Suppressor macrophage (primary cell): ENCODE results near the gene SUV39H1.
"Not testable (repeated sequence)": the region's sequence is repeated elsewhere in the genome, so short reads cannot be mapped to it uniquely, and the experiment has no call there.

Experiments
- DNase-seq, 4 experiments: peaks; one replicate each; pipeline ENCODE4 v3.0.0-alpha.2; 2020 to 2022
- total RNA-seq, 17 experiments: gene quantifications; one replicate each; lab custom pipeline; 2026; ENCODE audit warnings: mixed read lengths in 6 of 17, inconsistent platforms in 3 of 17; lab: John Stamatoyannopoulos, UW

SUV39H1 gene, protein sequence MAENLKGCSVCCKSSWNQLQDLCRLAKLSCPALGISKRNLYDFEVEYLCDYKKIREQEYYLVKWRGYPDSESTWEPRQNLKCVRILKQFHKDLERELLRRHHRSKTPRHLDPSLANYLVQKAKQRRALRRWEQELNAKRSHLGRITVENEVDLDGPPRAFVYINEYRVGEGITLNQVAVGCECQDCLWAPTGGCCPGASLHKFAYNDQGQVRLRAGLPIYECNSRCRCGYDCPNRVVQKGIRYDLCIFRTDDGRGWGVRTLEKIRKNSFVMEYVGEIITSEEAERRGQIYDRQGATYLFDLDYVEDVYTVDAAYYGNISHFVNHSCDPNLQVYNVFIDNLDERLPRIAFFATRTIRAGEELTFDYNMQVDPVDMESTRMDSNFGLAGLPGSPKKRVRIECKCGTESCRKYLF
- total RNA-seq: 3.3 to 21.2 (median 7.1) reads per million in 17 experiments

DNA sequence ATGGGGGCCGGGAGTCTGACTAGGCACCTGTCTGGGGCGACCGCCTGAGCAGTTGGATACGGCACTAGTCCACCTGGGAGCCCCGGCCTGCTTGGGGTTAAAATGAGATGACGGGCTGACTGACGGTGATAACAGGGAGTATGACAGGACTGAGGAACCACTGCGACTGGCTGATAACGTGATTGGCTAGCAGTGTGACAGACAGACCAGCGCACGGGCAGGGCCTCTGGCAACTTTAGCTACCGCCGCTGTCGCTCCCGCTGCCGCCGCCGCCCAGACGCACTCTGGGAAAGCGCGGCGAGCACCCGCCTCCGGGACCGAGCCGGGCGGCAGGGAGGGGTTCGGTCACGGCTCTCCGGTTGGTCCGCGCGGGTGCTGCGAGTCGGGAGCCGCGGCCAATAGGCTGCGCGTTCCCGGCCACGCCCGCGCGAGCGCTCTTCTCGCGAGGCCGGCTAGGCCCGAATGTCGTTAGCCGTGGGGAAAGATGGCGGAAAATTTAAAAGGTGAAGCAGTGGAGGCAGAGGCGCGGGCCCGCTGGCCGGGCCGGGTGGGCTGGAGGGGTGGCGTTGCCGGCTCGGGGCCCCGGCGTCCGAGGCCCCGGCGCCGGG, at the start of gene SUV39H1:
SUV39H1 (plus strand) TSS at position 434 of the 608 bp plus-strand sequence; CDS start at position 485, 51 bp downstream.
- DNase-seq: peak; percentile 92 to 96 (median 94)

DNA sequence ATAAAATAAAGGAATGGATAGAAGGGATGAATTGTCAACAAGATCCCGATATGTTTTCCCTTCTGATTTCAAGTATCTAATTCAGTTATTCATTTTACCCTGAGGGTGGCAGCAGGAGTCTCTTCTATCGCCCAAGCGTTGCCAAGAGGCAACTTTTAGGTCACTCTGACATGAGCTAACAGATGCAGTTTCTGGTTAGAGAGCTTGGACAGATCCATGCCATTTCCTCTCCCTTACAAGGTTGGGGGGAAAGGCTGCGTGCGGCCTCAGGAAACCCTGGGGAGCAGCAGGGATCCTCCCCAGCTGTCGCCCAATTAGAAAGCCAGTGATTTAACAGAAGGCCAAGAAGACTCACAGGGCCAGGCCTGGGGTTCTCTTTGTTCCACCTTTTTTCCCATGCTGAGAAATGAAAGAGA, 48.2 kb upstream of the SUV39H1 start:
- peak; percentile 50 to 73 (median 70) for DNase-seq

DNA sequence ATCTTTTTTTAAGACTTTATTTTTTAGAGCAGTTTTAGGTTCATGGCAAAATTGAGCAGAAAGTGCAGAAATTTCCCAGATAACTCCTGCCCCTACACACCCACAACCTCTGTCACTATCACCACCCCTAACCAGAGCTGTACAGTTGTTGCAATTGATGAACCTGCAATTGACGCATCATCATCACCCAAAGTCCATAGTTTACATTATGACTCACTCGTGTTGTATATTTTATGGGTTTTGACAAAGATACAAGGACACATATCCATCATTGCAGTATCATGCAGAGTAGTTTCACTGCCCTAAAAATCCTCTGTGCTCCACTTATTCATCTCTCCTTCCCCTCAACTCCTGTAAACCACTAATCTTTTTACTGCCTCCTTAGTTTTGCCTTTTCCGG, 47.4 kb upstream of the SUV39H1 start:
- DNase-seq: no peak

DNA sequence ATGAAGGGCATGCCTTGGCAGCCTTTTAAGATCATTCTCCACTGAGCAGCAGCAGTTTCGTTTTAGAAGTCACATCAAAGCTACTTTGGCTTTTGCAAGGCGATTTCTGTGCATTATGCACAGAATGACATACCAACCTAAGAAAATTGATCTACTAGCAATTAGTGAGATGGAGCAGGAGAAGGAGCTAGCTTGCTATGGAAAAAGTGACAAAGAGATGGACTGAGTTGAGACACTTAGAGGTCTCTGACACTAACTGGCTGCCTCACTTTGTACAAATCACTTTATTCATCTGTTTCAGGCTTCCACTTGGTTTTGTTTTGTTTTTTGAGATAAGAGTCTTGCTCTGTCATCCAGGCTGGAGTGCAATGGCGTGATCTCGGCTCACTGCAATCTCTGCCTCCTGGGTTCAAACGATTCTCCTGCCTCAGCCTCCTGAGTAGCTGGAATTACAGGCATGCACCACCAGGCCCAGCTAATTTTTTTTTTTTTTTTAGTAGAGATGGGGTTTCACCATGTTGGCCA, 44.4 kb upstream of the SUV39H1 start:
- DNase-seq: not testable (repeated sequence)

DNA sequence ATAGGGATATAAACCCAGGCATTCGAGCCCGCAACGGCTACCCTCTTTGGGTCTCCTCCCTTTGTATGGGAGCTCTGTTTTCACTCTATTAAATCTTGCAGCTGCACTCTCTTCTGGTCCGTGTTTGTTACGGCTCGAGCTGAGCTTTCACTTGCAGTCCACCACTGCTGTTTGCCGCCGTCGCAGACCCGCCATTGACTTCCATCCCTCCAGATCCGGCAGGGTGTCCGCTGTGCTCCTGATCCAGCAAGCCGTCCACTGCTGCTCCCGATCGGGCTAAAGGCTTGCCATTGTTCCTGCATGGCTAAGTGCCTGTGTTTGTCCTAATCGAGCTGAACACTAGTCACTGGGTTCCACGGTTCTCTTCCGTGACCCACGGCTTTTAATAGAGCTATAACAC, 41.8 kb upstream of the SUV39H1 start:
- DNase-seq: not testable (repeated sequence)

DNA sequence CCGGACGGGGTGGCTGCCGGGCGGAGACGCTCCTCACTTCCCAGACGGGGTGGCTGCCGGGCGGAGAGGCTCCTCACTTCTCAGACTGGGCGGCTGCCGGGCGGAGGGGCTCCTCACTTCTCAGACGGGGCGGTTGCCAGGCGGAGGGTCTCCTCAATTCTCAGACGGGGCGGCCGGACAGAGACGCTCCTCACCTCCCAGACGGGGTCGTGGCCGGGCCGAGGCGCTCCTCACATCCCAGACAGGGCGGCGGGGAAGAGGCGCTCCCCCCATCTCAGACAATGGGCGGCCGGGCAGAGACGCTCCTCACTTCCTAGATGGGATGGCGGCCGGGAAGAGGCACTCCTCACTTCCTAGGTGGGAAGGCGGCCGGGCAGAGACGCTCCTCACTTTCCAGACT, 36.8 kb upstream of the SUV39H1 start:
- not testable (repeated sequence) for DNase-seq

DNA sequence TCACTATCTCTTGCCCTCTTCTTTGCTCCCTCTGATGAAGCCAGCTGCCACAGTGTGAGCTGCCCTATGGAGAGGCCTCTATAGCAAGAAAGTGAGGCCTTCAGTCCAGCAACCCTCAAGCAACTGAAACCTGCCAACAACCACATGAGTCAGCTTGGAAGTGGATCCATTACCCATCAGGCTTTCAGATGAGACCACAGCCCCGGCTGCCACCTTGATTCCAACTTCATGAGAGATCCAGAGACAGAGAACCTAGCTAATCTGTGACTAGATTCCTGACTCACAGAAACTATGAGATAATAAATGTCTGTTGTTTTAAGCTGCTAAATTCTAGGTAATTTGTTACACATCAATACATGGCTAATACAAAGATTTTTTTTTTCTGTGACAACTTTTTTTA, 33.3 kb upstream of the SUV39H1 start:
- DNase-seq: no peak

DNA sequence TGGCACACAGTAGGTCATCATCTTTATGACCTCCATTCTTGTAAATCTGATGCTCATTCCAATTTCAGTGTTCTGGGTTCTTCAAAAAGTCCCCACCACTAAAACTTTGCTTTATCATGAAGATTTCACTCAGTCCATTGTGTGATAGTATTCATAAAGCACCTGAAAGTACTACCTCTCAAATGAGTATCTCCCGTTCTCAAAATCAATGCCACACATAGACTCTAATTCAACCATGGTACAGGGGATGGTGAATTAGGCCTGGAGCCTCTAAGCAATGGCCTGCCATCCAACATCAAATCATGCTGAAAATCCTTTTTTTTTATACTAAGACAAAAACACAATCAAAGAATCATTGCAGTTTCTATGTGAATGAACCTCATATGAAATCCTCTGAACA, 32.4 kb upstream of the SUV39H1 start:
- DNase-seq: no peak

DNA sequence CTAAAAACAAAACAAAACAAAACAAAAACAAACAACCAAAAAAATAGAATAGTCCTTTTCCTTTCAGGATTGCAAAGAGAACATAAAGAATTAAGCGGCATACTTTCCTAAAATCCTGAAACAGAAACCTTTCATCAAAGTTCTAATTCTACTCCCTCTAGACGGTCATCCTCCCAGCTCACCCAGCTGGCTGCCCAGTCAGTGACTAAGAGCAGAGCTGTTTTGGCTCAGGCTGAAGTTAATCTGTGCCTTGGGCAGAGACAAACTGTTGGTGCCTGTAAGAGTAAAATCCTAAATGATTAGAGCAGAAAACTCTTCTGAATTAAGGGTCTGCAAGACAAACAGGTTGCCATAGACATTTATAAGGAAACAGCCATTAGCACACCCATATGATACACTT, 30.5 kb upstream of the SUV39H1 start:
- no peak for DNase-seq

DNA sequence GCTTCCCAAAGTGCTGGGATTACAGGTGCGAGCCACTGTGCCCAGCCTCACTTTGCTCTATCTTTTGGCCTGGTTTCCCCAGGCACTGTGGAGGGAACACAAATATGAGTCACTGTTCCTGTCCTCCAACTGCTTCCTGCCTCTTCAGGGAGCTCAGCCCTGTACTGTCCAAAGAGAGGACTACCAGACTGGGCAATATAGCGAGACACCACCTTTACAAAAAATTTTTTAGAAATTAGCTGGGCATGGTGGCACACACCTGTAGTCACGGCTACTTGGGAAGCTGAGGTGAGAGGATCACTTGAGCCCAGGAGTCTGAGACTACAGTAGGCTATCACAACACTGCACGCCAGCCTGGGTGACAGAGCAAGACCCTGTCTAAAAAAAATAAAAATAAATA, 29.9 kb upstream of the SUV39H1 start:
- no peak for DNase-seq

DNA sequence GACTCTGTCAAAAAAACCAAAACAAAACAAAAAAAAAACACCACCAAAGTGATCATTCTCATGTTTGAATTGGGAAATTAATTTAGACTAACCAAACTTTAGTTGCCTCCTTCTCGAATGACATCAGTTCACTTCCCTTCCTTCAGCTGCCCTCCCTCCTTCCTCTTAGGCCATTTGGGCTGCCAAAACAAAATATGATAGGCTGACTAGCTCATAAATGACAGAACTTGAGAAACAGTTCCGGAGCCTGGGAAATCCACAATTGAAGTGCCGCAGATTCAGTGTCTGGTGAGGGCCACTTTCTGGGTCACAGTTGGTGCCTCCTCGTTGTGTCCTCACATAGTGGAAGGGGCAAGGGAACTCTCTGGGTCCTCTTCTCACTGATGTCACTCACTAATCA, 29.0 kb upstream of the SUV39H1 start:
- DNase-seq: peak; percentile 60 to 76 (median 66)

DNA sequence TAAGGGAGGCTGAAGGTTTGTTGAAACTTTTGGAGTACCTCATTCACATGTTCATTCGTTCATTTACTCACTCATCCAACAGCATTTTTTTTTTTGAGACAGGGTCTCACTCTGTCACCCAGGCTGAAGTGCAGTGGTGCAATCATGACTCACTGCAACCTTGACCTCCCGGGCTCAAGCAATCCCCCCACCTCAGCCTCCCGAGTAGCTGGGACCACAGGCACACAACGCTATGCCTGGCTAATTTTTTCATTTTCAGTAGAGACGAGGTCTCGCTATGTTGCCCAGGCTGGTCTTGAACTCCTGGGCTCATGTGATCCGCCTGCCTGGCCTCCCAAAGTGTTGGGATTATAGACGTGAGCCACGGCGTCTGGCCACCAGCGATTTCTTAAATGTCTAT, 28.3 kb upstream of the SUV39H1 start:
- DNase-seq: not testable (repeated sequence)

DNA sequence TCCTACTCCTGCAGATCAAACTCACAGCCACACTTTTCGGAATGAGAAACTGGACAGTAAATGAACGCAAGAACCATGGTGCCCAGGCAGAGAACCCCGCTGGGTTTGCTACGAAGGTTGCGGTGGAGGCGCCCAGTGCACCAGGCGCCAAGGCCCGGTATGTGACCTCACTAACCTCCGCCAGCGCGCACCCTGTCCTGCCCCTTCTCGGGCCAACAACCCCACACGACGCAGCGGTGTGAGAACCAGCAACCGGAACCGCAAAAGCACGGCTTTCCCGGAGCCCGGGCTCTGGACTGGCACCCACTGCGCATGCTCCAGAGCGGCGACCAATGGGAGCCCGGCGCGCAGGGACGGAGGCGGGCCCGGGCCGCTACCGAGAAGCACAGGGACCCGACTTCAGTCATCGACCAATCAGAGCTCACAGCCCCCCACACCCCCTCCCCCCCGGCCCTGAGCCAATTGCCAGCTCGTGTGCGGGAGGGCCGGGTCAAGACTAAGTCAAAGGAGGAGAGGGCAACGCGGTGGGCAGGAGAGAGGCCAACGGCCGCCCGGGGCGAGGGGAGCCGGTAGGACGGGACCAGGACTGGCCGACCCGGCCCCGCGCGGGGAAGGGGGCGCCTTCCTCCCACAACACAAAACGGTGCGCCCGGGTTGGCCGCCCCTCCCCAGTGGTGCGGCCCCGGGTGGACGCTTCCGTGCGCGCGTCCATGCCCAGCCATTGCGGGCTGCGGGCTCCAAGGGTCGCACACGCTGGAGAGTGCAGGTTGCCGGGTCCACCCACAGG, 20.2 kb upstream of the SUV39H1 start:
- peak; percentile 93 to 95 (median 94) for DNase-seq

DNA sequence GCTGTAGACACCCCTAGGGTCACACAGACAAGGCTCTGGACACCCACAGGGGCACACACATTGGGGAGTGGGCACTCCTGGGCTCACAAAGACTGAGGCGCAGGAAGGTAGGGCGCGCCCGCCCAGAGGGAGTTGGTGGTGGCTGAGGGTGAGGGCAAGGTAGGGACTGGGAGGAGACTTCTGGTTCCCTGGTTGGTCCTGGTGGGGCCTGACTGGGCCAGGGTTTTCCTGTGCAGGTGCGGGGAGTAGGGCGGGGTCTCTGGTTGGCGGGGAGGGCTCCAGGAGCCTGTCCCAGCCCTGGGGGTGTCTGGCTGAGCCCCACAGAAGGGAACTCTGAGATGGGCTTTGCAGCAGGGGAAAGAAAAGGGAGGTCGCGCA, 19.7 kb upstream of the SUV39H1 start:
- no peak for DNase-seq

DNA sequence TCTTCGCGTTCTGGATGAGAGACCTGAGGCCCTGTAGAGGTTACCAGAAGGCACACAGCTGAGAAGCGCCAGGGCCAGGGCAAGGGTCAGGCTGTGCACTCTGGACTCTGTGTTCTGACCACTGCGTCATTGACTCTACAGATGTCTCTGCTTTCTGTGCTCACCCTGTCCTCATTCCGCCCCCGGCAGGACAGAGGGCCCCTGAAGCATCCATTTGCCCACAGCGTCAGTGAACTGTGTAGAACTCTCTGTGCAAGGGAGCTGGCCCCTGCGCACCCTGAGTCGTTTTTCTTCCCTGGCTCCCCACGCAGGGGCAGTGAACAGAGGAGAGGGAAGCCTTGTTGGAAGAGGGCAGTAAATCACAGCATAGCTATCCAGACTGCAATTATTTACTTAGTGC, 19.0 kb upstream of the SUV39H1 start:
- DNase-seq: no peak

DNA sequence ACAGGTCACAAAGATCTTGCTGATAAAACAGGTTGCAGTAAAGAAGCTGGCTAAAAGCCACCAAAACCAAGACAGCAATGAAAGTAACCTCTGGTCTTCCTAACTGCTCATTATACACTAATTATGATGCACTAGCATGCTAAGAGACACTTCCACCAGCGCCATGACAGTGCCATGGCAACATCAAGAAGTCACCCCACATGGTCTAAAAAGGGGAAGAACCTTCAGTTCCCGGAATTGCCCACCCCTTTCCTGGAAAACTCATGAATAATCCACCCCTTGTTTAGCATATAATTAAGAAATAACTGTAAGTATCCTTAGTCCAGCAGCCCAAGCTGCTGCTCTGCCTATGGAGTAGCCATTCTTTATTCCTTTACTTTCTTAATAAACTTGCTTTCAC, 16.1 kb upstream of the SUV39H1 start:
- peak; percentile 54 to 74 (median 68) for DNase-seq

DNA sequence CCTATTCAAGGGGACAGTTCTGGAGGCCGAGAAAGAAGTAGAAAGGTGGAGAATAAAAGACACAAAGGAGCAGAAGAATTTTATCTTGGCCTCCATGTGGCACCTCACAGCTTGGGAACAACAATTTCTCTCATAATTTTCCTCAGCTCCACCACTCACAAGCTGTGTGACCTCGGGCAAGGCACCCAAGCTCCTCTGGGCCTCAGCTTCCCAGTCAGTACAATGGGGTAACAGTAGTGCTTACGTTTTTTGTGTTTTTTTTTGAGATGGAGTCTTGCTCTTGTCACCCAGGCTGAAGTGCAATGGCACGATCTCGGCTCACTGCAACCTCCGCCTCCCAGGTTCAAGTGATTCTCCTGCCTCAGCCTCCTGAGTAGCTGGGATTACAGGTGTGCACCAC, 15.6 kb upstream of the SUV39H1 start:
- not testable (repeated sequence) for DNase-seq

DNA sequence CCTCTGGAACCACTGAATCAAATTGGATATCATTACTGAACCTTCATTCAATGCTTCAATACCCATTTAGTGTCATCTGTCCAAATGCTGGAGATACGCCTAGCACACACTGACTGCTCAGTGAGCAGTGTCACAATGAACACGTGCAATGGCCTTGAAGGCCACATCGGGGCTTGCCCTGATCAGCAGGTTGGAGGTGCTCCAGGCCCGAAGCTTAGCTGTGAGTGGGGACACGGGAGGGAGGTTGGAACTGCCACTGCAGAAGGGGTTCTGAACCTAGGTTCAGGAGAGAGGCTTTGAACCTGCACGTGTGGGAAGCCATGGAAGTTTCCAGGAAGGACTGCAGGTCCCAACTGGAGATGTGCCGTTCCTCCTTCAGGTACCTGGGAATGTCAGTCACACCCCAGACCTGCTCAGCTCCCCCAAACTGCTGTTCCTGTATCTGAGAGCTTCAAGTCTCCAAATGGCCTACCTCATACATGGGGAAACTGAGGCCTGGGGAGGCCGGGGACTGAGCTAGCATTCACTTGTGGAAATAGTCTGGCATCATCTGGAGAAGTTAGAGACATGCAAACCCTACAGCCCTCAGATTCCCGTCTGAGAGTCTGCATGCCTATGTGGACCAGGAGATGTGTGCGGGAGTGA, 14.9 kb upstream of the SUV39H1 start:
- DNase-seq: no peak

DNA sequence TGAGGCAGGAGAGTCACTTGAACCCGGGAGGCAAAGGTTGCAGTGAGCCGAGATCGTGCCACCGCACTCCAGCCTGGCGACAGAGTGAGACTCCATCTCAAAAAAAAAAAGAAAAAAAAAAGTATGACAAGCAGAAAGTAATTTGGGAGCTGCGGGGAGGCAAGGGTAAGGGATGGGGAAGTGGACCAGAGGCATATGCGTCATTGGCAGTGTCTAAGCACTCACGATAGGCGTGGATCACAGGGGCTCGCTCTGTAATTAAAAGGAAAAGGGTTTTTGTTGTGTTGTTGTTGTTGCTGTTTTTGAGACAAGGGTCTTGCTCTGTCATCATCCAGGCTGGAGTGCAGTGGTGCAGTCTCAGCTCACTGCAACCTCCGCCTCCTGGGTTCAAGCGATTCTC, 13.7 kb upstream of the SUV39H1 start:
- peak; percentile 72 to 86 (median 84) for DNase-seq

DNA sequence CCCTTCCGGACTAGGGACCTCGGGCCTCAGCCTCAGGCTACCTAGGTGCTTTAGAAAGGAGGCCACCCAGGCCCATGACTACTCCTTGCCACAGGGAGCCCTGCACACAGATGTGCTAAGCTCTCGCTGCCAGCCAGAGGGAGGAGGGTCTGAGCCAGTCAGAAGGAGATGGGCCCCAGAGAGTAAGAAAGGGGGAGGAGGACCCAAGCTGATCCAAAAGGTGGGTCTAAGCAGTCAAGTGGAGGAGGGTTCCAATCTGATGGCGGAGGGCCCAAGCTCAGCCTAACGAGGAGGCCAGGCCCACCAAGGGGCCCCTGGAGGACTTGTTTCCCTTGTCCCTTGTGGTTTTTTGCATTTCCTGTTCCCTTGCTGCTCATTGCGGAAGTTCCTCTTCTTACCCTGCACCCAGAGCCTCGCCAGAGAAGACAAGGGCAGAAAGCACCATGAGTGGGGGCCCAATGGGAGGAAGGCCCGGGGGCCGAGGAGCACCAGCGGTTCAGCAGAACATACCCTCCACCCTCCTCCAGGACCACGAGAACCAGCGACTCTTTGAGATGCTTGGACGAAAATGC, 13.0 kb upstream of the SUV39H1 start, which contains the start of gene WAS:
WAS (plus strand) TSS at position 389 of the 572 bp plus-strand sequence; CDS start at position 444, 55 bp downstream.
- peak; percentile 68 to 87 (median 84) for DNase-seq

DNA sequence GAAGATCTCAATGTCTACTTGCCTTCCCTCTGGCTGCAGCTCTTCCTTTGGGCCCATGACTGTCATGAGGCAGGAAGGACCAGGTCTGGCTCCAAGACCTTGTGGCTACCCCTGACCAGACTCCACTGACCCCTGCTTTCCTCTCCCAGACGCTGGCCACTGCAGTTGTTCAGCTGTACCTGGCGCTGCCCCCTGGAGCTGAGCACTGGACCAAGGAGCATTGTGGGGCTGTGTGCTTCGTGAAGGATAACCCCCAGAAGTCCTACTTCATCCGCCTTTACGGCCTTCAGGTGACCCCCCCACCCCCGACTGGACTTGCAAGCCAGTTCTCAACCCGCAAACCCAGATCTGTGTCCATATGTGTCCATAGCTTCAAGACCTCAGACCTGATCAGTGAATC, 12.4 kb upstream of the SUV39H1 start:
- no peak for DNase-seq

DNA sequence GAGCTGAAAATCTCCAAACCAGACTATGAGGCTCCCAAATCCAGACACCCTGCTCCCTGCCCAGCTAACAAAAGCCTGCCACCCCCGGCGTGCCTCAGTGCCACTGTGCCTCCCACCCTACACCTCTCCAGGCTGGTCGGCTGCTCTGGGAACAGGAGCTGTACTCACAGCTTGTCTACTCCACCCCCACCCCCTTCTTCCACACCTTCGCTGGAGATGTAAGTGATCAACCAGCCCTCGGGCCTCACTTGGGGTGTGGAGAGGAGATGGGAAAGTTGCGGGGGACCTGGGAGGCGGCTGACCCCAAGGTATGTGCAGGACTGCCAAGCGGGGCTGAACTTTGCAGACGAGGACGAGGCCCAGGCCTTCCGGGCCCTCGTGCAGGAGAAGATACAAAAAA, 11.1 kb upstream of the SUV39H1 start:
- DNase-seq: no peak
